Measurements from ENCODE around the gene SLC26A11. TPM values are rescaled to one million over a fixed set of nuclear protein-coding genes. Genes with fewer than 3 reads are reported as not detected.

SLC26A11 gene
- total RNA-seq, 1 donor: 12.7 TPM

- peaks cover 19% of the 10 kb centered on the region for H3K27me3 ChIP-seq (ENCODE audit: insufficient read depth, low read length)
- no peak overlapping the region for H3K27ac ChIP-seq (ENCODE audit: low read depth, low read length)
- H2AFZ ChIP-seq (ENCODE audit: low read length): no peak overlapping the region
- no peak for DNase-seq (ENCODE audit: insufficient read length, low spot score, missing footprints)
- H3K9me3 ChIP-seq (ENCODE audit: low read depth, low read length): no peaks in the 10 kb centered on the region
- no peak for TF ChIP-seq CTCF (IDR thresholded peaks at IDR 0.05; ENCODE audit: extremely low read depth, low read depth, low read length)
- peaks cover 2% of the 10 kb centered on the region for H3K4me1 ChIP-seq (ENCODE audit: insufficient read depth, low read length)
- no peaks in the 10 kb centered on the region for H4K20me1 ChIP-seq (ENCODE audit: insufficient read depth, low read length)
- H3K36me3 ChIP-seq (ENCODE audit: insufficient read depth, low read length): no peaks in the 10 kb centered on the region
- no peaks in the 10 kb centered on the region for H3K79me2 ChIP-seq (ENCODE audit: insufficient read depth, low read length)
- H3K4me2 ChIP-seq (ENCODE audit: insufficient read depth, low read length): no peak overlapping the region
- no peak overlapping the region for H3K4me3 ChIP-seq (ENCODE audit: insufficient read depth, low read length)
These were observed 29.5 kb upstream of the SLC26A11 start for GRCh38 chr17:80190716-80191115.

GRCh38 chr17:80191192-80191591, 29.0 kb upstream of the SLC26A11 start:
- Histone ChIP-seq H3K36me3 (ENCODE audit: insufficient read depth, low read length) (no peaks in the 10 kb centered on the region), H4K20me1 (ENCODE audit: insufficient read depth, low read length) (no peaks in the 10 kb centered on the region), H3K4me3 (ENCODE audit: insufficient read depth, low read length) (no peak overlapping the region), H3K9me3 (ENCODE audit: low read depth, low read length) (no peaks in the 10 kb centered on the region), H3K4me2 (ENCODE audit: insufficient read depth, low read length) (no peak overlapping the region), H3K79me2 (ENCODE audit: insufficient read depth, low read length) (no peaks in the 10 kb centered on the region), H3K4me1 (ENCODE audit: insufficient read depth, low read length) (peaks cover 2% of the 10 kb centered on the region), H3K27me3 (ENCODE audit: insufficient read depth, low read length) (peaks cover 16% of the 10 kb centered on the region), H3K27ac (ENCODE audit: low read depth, low read length) (no peak overlapping the region), H2AFZ (ENCODE audit: low read length) (no peak overlapping the region)
- no peak for DNase-seq (ENCODE audit: insufficient read length, low spot score, missing footprints)
- no peak for TF ChIP-seq CTCF (IDR thresholded peaks at IDR 0.05; ENCODE audit: extremely low read depth, low read depth, low read length)

GRCh38 chr17:80191865-80192661, 28.2 kb upstream of the SLC26A11 start:
- Histone ChIP-seq H2AFZ (ENCODE audit: low read length) (peak overlapping the region; percentile 63), H3K36me3 (ENCODE audit: insufficient read depth, low read length) (no peaks in the 10 kb centered on the region), H3K4me3 (ENCODE audit: insufficient read depth, low read length) (peak overlapping the region; percentile 20), H4K20me1 (ENCODE audit: insufficient read depth, low read length) (no peaks in the 10 kb centered on the region), H3K4me1 (ENCODE audit: insufficient read depth, low read length) (peaks cover 2% of the 10 kb centered on the region), H3K4me2 (ENCODE audit: insufficient read depth, low read length) (peak overlapping the region; percentile 63), H3K79me2 (ENCODE audit: insufficient read depth, low read length) (no peaks in the 10 kb centered on the region), H3K27me3 (ENCODE audit: insufficient read depth, low read length) (peaks cover 16% of the 10 kb centered on the region), H3K9me3 (ENCODE audit: low read depth, low read length) (no peaks in the 10 kb centered on the region), H3K27ac (ENCODE audit: low read depth, low read length) (no peak overlapping the region)
- no peak for TF ChIP-seq CTCF (IDR thresholded peaks at IDR 0.05; ENCODE audit: extremely low read depth, low read depth, low read length)
- no peak for DNase-seq (ENCODE audit: insufficient read length, low spot score, missing footprints)

GRCh38 chr17:80195141-80195540, 25.1 kb upstream of the SLC26A11 start:
- no peak overlapping the region for H3K4me3 ChIP-seq (ENCODE audit: insufficient read depth, low read length)
- no peak overlapping the region for H3K27ac ChIP-seq (ENCODE audit: low read depth, low read length)
- TF ChIP-seq CTCF (IDR thresholded peaks at IDR 0.05; ENCODE audit: extremely low read depth, low read depth, low read length): no peak
- H3K79me2 ChIP-seq (ENCODE audit: insufficient read depth, low read length): no peaks in the 10 kb centered on the region
- H3K9me3 ChIP-seq (ENCODE audit: low read depth, low read length): no peaks in the 10 kb centered on the region
- no peak overlapping the region for H2AFZ ChIP-seq (ENCODE audit: low read length)
- H3K36me3 ChIP-seq (ENCODE audit: insufficient read depth, low read length): no peaks in the 10 kb centered on the region
- H3K4me1 ChIP-seq (ENCODE audit: insufficient read depth, low read length): peaks cover 2% of the 10 kb centered on the region
- H3K27me3 ChIP-seq (ENCODE audit: insufficient read depth, low read length): peaks cover 10% of the 10 kb centered on the region
- DNase-seq (ENCODE audit: insufficient read length, low spot score, missing footprints): no peak
- no peak overlapping the region for H3K4me2 ChIP-seq (ENCODE audit: insufficient read depth, low read length)
- no peaks in the 10 kb centered on the region for H4K20me1 ChIP-seq (ENCODE audit: insufficient read depth, low read length)
